HUDEP-2 (cell line): ENCODE results near the gene KIR2DL1.
"Not testable (repeated sequence)": the region's sequence is repeated elsewhere in the genome, so short reads cannot be mapped to it uniquely, and the experiment has no call there.

Experiments used
- DNase-seq, 76 experiments: peaks; one replicate each; lab custom pipeline; 2025; ENCODE audit not compliant: unreplicated experiment in 76 of 76; lab: John Stamatoyannopoulos, UW

The KIR2DL1 gene

GRCh38 chr19:54769646-54770045, at the start of gene KIR2DL1:
Gene KIR2DL1 (plus strand): TSS chr19:54769793. CDS start chr19:54769851, 58 bp downstream.
- not testable (repeated sequence) for DNase-seq

GRCh38 chr19:54724142-54724541, 45.5 kb upstream of the KIR2DL1 start, which contains the start of gene KIR3DL3:
Gene KIR3DL3 (plus strand): TSS chr19:54724442. CDS start chr19:54724497, 55 bp downstream.
- no peak for DNase-seq

- DNase-seq: no peak
Observed at GRCh38 chr19:54724644-54725043, 44.9 kb upstream of the KIR2DL1 start.

GRCh38 chr19:54725321-54725720, 44.3 kb upstream of the KIR2DL1 start:
- DNase-seq: no peak

GRCh38 chr19:54727562-54727961, 42.0 kb upstream of the KIR2DL1 start:
- DNase-seq: no peak

DNA sequence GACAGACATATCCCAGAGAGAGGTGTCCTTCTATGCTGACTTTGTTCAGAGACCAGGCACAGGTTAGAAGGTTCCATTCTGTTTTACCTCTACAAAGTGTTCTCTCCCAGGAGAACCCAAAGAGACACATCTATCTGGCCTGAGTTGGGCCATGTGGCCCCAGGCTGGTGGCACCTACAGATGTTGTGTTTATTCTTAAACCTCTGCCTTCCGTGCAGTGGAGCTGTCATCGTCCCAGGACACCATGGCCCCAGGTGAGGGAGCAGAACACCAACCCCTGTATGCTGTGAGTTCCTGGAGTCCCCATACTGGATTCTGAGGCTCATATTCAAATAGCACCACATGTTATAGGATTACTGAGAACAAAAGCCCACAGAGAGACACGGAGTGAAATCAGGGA, 41.4 kb upstream of the KIR2DL1 start:
- no peak for DNase-seq

DNA sequence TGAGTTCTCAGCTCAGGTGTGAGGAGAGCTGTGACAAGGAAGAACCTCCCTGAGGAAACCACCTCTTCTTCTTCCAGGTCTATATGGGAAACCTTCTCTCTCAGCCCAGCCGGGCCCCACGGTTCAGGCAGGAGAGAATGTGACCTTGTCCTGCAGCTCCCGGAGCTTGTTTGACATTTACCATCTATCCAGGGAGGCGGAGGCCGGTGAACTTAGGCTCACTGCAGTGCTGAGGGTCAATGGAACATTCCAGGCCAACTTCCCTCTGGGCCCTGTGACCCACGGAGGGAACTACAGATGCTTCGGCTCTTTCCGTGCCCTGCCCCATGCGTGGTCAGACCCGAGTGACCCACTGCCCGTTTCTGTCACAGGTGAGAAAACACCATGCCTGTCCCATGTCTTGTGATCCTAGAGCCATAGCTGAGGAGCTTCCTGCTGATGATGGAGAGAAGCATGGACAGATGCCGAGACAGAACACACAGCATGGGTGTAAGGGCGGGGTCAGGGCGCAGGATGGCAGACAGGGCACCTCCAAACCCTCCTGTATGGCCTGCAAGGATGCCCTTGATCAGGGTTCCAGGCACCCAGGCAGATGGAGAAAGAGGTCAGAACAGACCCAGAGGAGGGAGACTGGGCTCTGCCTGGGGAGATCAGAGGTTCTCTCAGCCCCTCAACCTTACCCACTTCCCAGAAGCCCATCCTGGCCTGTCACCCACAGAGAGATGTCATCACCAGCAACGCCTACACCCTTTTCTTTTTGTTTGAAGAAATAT, 40.0 kb upstream of the KIR2DL1 start:
- DNase-seq: no peak

DNA sequence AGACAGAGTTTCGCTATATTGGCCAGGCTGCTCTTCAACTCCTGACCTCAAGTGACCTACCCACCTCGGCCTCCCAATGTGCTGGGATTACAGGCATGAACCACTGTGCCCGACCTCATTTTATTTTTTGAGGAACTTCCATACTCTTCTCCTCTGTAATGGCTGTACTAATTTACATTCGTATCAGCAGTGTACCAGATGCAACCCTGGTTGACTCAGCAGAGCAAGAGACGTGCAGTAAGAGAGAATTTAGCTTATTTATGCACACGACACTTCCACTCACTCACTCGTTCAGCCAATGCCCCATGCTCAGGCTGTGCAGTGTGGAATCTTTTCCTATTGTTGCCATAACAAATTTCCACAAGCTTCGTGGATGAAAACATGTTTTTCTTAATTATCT, 38.4 kb upstream of the KIR2DL1 start:
- DNase-seq: no peak

DNA sequence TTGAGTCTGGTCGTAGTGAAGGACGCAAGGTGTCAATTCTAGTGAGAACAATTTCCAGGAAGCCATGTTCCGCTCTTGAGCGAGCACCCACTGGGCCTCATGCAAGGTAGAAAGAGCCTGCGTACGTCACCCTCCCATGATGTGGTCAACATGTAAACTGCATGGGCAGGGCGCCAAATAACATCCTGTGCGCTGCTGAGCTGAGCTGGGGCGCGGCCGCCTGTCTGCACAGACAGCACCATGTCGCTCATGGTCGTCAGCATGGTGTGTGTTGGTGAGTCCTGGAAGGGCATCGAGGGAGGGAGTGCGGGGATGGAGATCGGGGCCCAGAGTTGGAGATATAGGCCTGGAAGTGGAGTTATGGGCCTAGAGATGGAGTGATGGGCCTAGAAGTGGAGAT, 31.3 kb upstream of the KIR2DL1 start, which contains the start of gene KIR2DL3:
TSS of gene KIR2DL3 (plus strand) at position 208 of the 400 bp plus-strand sequence. CDS start at position 241, 33 bp downstream.
- DNase-seq: not testable (repeated sequence)

- no peak for DNase-seq
Observed at GRCh38 chr19:54738715-54739114, 30.9 kb upstream of the KIR2DL1 start.

- no peak for DNase-seq
Observed at GRCh38 chr19:54739587-54740497, 29.8 kb upstream of the KIR2DL1 start.

DNA sequence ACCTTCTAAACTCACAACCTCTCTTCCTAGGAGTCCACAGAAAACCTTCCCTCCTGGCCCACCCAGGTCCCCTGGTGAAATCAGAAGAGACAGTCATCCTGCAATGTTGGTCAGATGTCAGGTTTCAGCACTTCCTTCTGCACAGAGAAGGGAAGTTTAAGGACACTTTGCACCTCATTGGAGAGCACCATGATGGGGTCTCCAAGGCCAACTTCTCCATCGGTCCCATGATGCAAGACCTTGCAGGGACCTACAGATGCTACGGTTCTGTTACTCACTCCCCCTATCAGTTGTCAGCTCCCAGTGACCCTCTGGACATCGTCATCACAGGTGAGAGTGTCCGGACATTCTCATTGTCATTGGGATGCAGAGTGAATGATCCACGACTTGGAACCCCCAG, 27.6 kb upstream of the KIR2DL1 start:
- not testable (repeated sequence) for DNase-seq

DNA sequence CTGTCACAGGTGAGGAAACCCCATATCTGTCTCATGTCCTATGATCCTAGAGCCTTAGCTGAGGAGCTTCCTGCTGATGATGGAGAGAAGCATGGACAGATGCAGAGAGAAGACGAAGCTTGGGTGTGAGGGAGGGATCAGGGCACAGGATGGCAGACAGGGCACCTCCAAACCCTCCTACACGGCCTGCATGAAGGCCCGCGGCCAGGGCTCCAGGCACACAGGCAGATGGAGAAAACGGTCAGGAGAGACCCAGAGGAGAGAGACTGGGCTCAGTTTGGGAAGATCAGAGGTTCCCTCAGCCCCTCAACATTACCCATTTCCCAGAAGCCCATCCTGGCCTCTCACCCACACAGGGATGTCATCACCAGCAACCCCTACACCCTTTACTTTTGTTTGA, 25.5 kb upstream of the KIR2DL1 start:
- not testable (repeated sequence) for DNase-seq

DNA sequence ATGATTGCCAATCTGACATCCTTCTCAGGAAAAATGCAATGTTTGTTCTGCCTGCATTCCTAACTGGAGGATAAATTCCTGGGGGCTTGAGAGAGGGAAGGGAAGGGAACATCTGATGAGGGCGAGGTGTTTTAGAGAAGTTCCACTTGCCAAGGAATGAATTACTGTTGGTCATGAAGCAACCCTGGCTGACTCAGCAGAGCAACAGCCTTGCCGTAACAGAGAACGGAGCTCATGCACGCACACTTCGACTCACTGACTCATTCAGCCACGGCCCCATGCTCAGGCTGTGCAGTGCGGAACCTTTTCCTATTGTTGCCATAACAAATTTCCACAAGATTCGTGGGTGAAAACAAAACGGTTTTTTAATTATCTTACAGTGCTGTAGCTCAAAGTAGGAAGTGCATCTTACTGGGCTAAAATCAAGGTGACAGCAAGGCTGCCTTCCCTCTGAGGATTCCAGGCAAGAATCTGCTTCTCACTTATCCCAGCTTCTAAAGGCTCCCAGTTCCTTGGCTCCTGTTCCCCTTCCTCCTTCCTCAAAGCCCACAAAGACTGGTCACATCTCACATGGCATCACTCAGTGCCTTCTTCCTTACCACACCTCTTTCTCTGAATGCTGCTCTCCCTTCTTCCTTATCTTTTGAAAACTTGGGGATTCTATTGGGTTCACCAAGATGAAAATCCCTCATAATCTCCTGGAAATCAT, 21.8 kb upstream of the KIR2DL1 start:
- DNase-seq: not testable (repeated sequence)

DNA sequence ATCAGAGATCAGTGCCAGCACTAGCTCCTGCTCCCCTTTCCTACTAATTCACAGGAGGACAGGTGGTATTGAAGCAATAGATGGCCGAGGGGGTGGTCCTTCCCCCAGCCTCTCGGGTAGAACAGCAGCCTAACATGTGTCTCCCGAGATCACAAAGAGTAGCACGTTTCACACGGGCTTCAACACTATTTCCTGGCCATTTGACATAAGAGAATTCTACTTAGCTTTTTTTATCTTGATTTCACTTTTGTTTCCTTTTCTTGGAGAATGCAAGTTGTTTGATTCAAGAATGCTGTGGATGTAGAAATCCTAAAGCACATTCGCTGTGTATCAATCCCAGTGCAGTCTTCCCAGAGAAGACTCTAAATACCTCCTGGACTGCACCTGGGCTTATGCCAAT, 19.3 kb upstream of the KIR2DL1 start:
- not testable (repeated sequence) for DNase-seq

GRCh38 chr19:54756204-54757110, 13.1 kb upstream of the KIR2DL1 start:
- not testable (repeated sequence) for DNase-seq

DNA sequence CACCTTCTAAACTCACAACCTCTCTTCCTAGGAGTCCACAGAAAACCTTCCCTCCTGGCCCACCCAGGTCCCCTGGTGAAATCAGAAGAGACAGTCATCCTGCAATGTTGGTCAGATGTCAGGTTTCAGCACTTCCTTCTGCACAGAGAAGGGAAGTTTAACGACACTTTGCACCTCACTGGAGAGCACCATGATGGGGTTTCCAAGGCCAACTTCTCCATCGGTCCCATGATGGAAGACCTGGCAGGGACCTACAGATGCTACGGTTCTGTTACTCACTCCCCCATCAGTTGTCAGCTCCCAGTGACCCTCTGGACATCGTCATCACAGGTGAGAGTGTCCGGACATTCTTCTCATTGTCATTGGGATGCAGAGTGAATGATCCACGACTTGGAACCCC, 11.0 kb upstream of the KIR2DL1 start:
- DNase-seq: not testable (repeated sequence)

DNA sequence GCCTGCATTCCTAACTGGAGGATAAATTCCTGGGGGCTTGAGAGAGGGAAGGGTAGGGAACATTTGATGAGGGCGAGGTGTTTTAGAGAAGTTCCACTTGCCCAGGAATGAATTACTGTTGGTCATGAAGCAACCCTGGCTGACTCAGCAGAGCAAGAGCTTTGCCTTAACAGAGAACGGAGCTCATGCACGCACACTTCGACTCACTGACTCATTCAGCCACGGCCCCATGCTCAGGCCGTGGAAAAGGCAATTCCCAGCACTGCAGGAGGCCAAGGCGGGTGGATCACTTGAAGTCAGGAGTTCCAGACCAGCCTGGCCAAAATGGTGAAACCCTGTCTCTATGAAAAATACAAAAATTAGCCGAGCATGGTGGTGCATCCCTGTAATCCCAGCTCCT, 5.4 kb upstream of the KIR2DL1 start:
- DNase-seq: not testable (repeated sequence)

GRCh38 chr19:54766464-54766863, 3.1 kb upstream of the KIR2DL1 start:
- not testable (repeated sequence) for DNase-seq

GRCh38 chr19:54770511-54770910, 918 bp downstream of the KIR2DL1 start:
- DNase-seq: not testable (repeated sequence)
